Smooth muscle cell (in vitro differentiated cells): ENCODE measurements around the gene PHLDA1. TPM values are rescaled to one million over a fixed set of nuclear protein-coding genes. Genes with fewer than 3 reads are reported as not detected.
"Not testable (repeated sequence)": the region's sequence is repeated elsewhere in the genome, so short reads cannot be mapped to it uniquely, and the experiment has no call there.

ENCODE experiments used
- DNase-seq: peaks from one replicate; lab custom pipeline; 2025; ENCODE audit not compliant: unreplicated experiment; lab: John Stamatoyannopoulos, UW
- H2AFZ ChIP-seq: fragments of 200-600 bp; sonication (generic); 2 replicates; pipeline ENCODE4 v1.6.0; 2016; ENCODE audit warnings: antibody characterized with exemption, low read depth, mild to moderate bottlenecking
- H3F3A ChIP-seq: fragments of 200-600 bp; sonication (generic); 2 replicates; pipeline ENCODE4 v1.6.0; 2017; ENCODE audit warnings: antibody characterized with exemption, low read depth
- H3K27ac ChIP-seq: fragments of 200-600 bp; sonication (generic); 2 replicates; pipeline ENCODE4 v1.5.1; 2016; ENCODE audit warnings: low read depth, mild to moderate bottlenecking
- H3K27me3 ChIP-seq: fragments of 200-600 bp; sonication (generic); 2 replicates; pipeline ENCODE4 v1.6.1; 2016; ENCODE audit warnings: low read depth, mild to moderate bottlenecking
- H3K36me3 ChIP-seq: fragments of 200-600 bp; sonication (generic); 2 replicates; pipeline ENCODE4 v1.5.1; 2016; ENCODE audit warnings: low read depth
- H3K4me1 ChIP-seq: fragments of 200-600 bp; sonication (generic); 2 replicates; pipeline ENCODE4 v1.5.1; 2016; ENCODE audit warnings: low read depth
- H3K4me2 ChIP-seq: fragments of 200-600 bp; sonication (generic); 2 replicates; pipeline ENCODE4 v1.6.0; 2016; ENCODE audit warnings: mild to moderate bottlenecking
- H3K4me3 ChIP-seq: fragments of 200-600 bp; sonication (generic); 2 replicates; pipeline ENCODE4 v1.5.1; 2016; ENCODE audit warnings: mild to moderate bottlenecking
- H3K79me2 ChIP-seq: fragments of 200-600 bp; sonication (generic); 2 replicates; pipeline ENCODE4 v1.6.0; 2016; ENCODE audit warnings: low read depth, mild to moderate bottlenecking
- H3K9ac ChIP-seq: fragments of 200-600 bp; sonication (generic); 2 replicates; pipeline ENCODE4 v1.6.0; 2016; ENCODE audit warnings: low read depth
- H3K9me3 ChIP-seq: fragments of 200-600 bp; sonication (generic); replicated peaks from 2 replicates; pipeline ENCODE4 v1.5.1; 2016; ENCODE audit warnings: low read depth
- H4K20me1 ChIP-seq: fragments of 200-600 bp; sonication (generic); 2 replicates; pipeline ENCODE4 v1.6.0; 2016; ENCODE audit warnings: low read depth
- CTCF ChIP-seq: fragments of 200-600 bp; sonication (generic); IDR thresholded peaks from 2 replicates; pipeline ENCODE4 v1.5.1; 2017; ENCODE audit warnings: borderline replicate concordance, mild to moderate bottlenecking, antibody characterized with exemption; ENCODE audit not compliant: insufficient read depth, poor library complexity, severe bottlenecking
- WGBS: methylation state at CpG from one replicate; pipeline ENCODE4 v1.1.7; 2016; ENCODE audit warnings: low lambda C conversion rate; 5-methylcytosine and 5-hydroxymethylcytosine counted together
- polyA plus RNA-seq: library from polyadenylated mRNA; unstranded; fragments of >200 nt; fragmentation: Nextera tagmentation; extraction: Ambion mirVana; gene quantifications from 2 replicates; pipeline ENCODE4 v1.2.1, GENCODE V29; 2016
- total RNA-seq: library from RNA; depleted of rRNA; stranded (reverse); fragments of >200 nt; gene quantifications from 2 replicates; pipeline ENCODE4 v1.2.3, GENCODE V29; 2014

The PHLDA1 gene
- total and polyA plus RNA-seq, 2 experiments from 2014 or later = 70.2 to 88.6 TPM

DNA sequence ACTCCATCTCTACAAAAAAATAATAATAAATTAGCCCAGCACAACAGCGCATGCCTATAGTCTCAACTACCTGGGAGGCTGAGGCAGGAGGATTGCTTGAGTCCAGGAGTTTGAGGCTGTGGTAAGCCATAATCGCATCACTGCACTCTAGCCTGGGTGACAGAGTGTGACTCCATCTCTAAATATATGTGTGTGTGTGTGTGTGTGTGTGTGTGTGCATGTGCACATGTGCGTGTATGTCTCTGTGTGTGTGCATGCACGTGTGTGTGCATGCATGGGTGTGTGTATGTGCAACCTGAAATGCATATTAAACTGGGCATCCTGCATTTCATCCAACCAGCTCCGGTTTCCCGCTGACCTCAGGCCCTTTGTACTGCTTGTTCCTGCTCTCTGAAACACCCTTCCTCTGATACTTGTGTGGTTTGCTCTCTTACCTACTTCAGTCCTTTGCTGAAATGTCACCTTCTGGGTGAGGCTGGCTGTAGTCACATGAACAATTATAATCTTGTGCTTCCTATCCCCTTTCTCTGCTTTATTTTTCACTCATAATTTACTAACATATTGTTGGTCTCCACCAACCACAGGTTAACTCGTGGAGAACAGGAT is 46.9 kb downstream of the PHLDA1 start:
- no peaks in the 10 kb centered on the region for H3K27me3 ChIP-seq
- no peak overlapping the region for H3K4me2 ChIP-seq
- no peaks in the 10 kb centered on the region for H3K36me3 ChIP-seq
- H3K9me3 ChIP-seq = no peaks in the 10 kb centered on the region
- peaks cover 6% of the 10 kb centered on the region for H3F3A ChIP-seq
- H4K20me1 ChIP-seq = no peaks in the 10 kb centered on the region
- no peaks in the 10 kb centered on the region for H3K79me2 ChIP-seq
- H3K4me3 ChIP-seq = no peak overlapping the region
- H3K27ac ChIP-seq = no peak overlapping the region
- no peak for DNase-seq
- TF ChIP-seq CTCF = no peak
- H3K9ac ChIP-seq = no peak overlapping the region
- H3K4me1 ChIP-seq = peaks cover under 1% of the 10 kb centered on the region
- WGBS = 99% methylated on average over 7 of the region's 7 CpGs
- H2AFZ ChIP-seq = no peak overlapping the region

DNA sequence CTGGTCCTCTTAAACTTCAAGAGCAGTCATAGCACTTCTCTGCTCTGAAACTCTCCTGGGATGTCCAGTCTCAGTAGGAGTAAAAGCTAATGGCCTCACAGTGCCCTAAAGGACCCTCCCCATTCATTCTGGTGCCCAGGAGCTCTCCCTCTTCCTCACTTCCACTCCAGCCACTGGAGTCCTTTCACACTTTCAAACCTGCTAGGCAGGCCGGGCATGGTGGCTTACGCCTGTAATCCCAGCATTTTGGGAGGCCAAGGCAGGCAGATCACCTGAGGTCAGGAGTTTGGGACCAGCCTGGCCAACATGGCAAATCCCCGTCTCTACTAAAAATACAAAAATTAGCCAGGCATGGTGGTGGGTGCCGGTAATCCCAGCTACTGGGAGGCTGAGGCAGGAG is 47.7 kb downstream of the PHLDA1 start:
- H3K27me3 ChIP-seq, H3K79me2 ChIP-seq, DNase-seq, H2AFZ ChIP-seq, H3K36me3 ChIP-seq, H3K4me2 ChIP-seq, H3K9ac ChIP-seq, H4K20me1 ChIP-seq, H3K27ac ChIP-seq, H3K4me1 ChIP-seq, H3K4me3 ChIP-seq, H3K9me3 ChIP-seq: not testable (repeated sequence)
- peaks cover 14% of the 10 kb centered on the region for H3F3A ChIP-seq
- 94% methylated on average over 4 of the region's 4 CpGs for WGBS

- H3K36me3 ChIP-seq = no peaks in the 10 kb centered on the region
- no peak overlapping the region for H3K4me2 ChIP-seq
- H3F3A ChIP-seq = peaks cover 21% of the 10 kb centered on the region
- H3K4me3 ChIP-seq = no peak overlapping the region
- no peaks in the 10 kb centered on the region for H4K20me1 ChIP-seq
- TF ChIP-seq CTCF = no peak
- no peak for DNase-seq
- H3K9ac ChIP-seq = no peak overlapping the region
- H3K27ac ChIP-seq = no peak overlapping the region
- H3K4me1 ChIP-seq = peaks cover 13% of the 10 kb centered on the region
- no peaks in the 10 kb centered on the region for H3K27me3 ChIP-seq
- 89% methylated on average over 5 of the region's 5 CpGs for WGBS
- no peaks in the 10 kb centered on the region for H3K79me2 ChIP-seq
- no peaks in the 10 kb centered on the region for H3K9me3 ChIP-seq
- peak overlapping the region; percentile 46 for H2AFZ ChIP-seq
Observed at GRCh38 chr12:75982979-75983660, 48.5 kb downstream of the PHLDA1 start.

DNA sequence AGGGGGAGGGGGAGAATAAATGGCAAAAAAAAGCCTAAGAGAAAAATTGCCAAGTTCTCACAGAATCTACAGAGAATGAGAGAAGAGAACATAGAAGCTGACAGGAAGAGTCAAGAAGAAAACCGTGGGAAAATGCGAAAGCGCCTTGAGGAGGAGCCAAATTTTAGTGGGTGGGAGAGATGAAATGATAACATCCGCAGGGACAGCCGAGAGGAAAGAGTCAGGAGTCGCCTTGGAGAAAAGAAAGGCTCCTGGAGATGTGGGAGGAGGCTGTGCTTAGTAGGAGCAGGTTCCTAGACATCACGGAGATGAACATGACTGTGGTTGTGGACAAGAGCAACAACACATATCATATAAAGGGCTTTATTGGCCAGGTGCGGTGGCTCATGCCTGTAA is 49.4 kb downstream of the PHLDA1 start:
- WGBS = 70% methylated on average over 8 of the region's 8 CpGs
- Histone ChIP-seq H3K4me2 (no peak overlapping the region), H3K4me3 (no peak overlapping the region), H3K79me2 (no peaks in the 10 kb centered on the region), H3K27me3 (no peaks in the 10 kb centered on the region), H4K20me1 (no peaks in the 10 kb centered on the region), H3K4me1 (peaks cover 13% of the 10 kb centered on the region), H2AFZ (no peak overlapping the region), H3K36me3 (no peaks in the 10 kb centered on the region), H3F3A (peaks cover 24% of the 10 kb centered on the region), H3K9ac (no peak overlapping the region), H3K9me3 (no peaks in the 10 kb centered on the region), H3K27ac (no peak overlapping the region)
- no peak for DNase-seq
- no peak for TF ChIP-seq CTCF
